H9 (cell line): ENCODE data around the gene SSBP2. TPM values are rescaled to one million over a fixed set of nuclear protein-coding genes. Genes with fewer than 3 reads are reported as not detected.

Experiments
- DNase-seq: peaks from one replicate; pipeline ENCODE4 v3.0.0-alpha.2; 2017
- H2AFZ ChIP-seq: one replicate; pipeline ENCODE4 v1.6.1; 2013; ENCODE audit warnings: mild to moderate bottlenecking, low read length, control low read depth, moderate library complexity
- H2AK5ac ChIP-seq: 2 replicates; pipeline ENCODE4 v1.6.1; 2013; ENCODE audit warnings: low read length, control low read depth, mixed read lengths; ENCODE audit not compliant: insufficient read length
- H2BK120ac ChIP-seq: one replicate; pipeline ENCODE4 v1.6.1; 2013; ENCODE audit warnings: low read depth, mild to moderate bottlenecking, low read length, control low read depth, inconsistent platforms; ENCODE audit not compliant: poor library complexity, severe bottlenecking
- H2BK12ac ChIP-seq: 2 replicates; pipeline ENCODE4 v1.6.1; 2013; ENCODE audit warnings: low read length, control low read depth, mixed read lengths, low read depth; ENCODE audit not compliant: insufficient read length
- H2BK15ac ChIP-seq: 2 replicates; pipeline ENCODE4 v1.6.1; 2013; ENCODE audit warnings: low read depth, low read length, control low read depth
- H2BK20ac ChIP-seq: one replicate; pipeline ENCODE4 v1.6.1; 2013; ENCODE audit warnings: low read depth, mild to moderate bottlenecking, low read length, control low read depth, inconsistent platforms; ENCODE audit not compliant: poor library complexity, severe bottlenecking
- H2BK5ac ChIP-seq: 2 replicates; pipeline ENCODE4 v1.6.1; 2013; ENCODE audit warnings: low read length, control low read depth, mixed read lengths; ENCODE audit not compliant: insufficient read length
- H3K14ac ChIP-seq: 2 replicates; pipeline ENCODE4 v1.6.1; 2013; ENCODE audit warnings: low read length, control low read depth; ENCODE audit not compliant: insufficient read depth
- H3K18ac ChIP-seq: 2 replicates; pipeline ENCODE4 v1.6.1; 2013; ENCODE audit warnings: low read depth, mild to moderate bottlenecking, mixed read lengths, low read length, control low read depth; ENCODE audit not compliant: insufficient read length
- H3K23ac ChIP-seq: 2 replicates; pipeline ENCODE4 v1.6.1; 2013; ENCODE audit warnings: low read length, control low read depth, mixed read lengths, low read depth; ENCODE audit not compliant: insufficient read length
- H3K23me2 ChIP-seq: 2 replicates; pipeline ENCODE4 v1.6.1; 2013; ENCODE audit warnings: low read depth, mild to moderate bottlenecking, mixed read lengths, low read length, control low read depth; ENCODE audit not compliant: insufficient read length, poor library complexity, severe bottlenecking
- H3K27ac ChIP-seq: 2 replicates; pipeline ENCODE4 v1.5.1; 2013; ENCODE audit warnings: low read length, control low read depth, mixed read lengths, low read depth; ENCODE audit not compliant: insufficient read length
- H3K27me3 ChIP-seq: 2 replicates; pipeline ENCODE4 v1.6.1; 2013; ENCODE audit warnings: low read length, control low read depth, inconsistent platforms; ENCODE audit not compliant: insufficient read depth
- H3K4ac ChIP-seq: 2 replicates; pipeline ENCODE4 v1.6.1; 2013; ENCODE audit warnings: low read depth, mild to moderate bottlenecking, control low read depth, inconsistent platforms, low read length, moderate library complexity
- H3K4me1 ChIP-seq: 2 replicates; pipeline ENCODE4 v1.6.1; 2013; ENCODE audit warnings: low read length, control low read depth, inconsistent platforms; ENCODE audit not compliant: insufficient read depth
- H3K4me2 ChIP-seq: 2 replicates; pipeline ENCODE4 v1.6.1; 2013; ENCODE audit warnings: low read length, control low read depth, mixed read lengths; ENCODE audit not compliant: insufficient read length, insufficient read depth
- H3K56ac ChIP-seq: 2 replicates; pipeline ENCODE4 v1.6.1; 2013; ENCODE audit warnings: low read depth, mild to moderate bottlenecking, mixed read lengths, low read length, control low read depth; ENCODE audit not compliant: insufficient read length
- H3K79me1 ChIP-seq: 2 replicates; pipeline ENCODE4 v1.6.1; 2013; ENCODE audit warnings: low read depth, mild to moderate bottlenecking, moderate library complexity, low read length, control low read depth, inconsistent platforms; ENCODE audit not compliant: insufficient read depth, poor library complexity, severe bottlenecking
- H3K79me2 ChIP-seq: 2 replicates; pipeline ENCODE4 v1.6.1; 2013; ENCODE audit warnings: low read length, control low read depth, inconsistent platforms; ENCODE audit not compliant: insufficient read depth
- H3K9ac ChIP-seq: 2 replicates; pipeline ENCODE4 v1.6.1; 2013; ENCODE audit warnings: low read length, control low read depth, mixed read lengths; ENCODE audit not compliant: insufficient read length; ENCODE audit errors: extremely low read depth
- H3K9me3 ChIP-seq: one replicate; pipeline ENCODE4 v1.6.1; 2013; ENCODE audit warnings: low read depth, low read length, inconsistent platforms; ENCODE audit not compliant: control insufficient read depth
- H3T11ph ChIP-seq: one replicate; pipeline ENCODE4 v1.6.1; 2013; ENCODE audit warnings: mild to moderate bottlenecking, low read length, control low read depth, inconsistent platforms
- H4K20me1 ChIP-seq: one replicate; pipeline ENCODE4 v1.6.1; 2013; ENCODE audit not compliant: control insufficient read depth, insufficient read length, insufficient read depth
- H4K5ac ChIP-seq: 2 replicates; pipeline ENCODE4 v1.6.1; 2013; ENCODE audit warnings: low read depth, mild to moderate bottlenecking, mixed read lengths, low read length, control low read depth; ENCODE audit not compliant: insufficient read length
- H4K8ac ChIP-seq: replicated peaks from 2 replicates; pipeline ENCODE4 v1.6.1; 2013; ENCODE audit warnings: low read length, control low read depth, mixed read lengths, low read depth; ENCODE audit not compliant: insufficient read length
- H4K91ac ChIP-seq: 2 replicates; pipeline ENCODE4 v1.6.1; 2013; ENCODE audit warnings: low read depth, mild to moderate bottlenecking, moderate library complexity, mixed read lengths, low read length, control low read depth; ENCODE audit not compliant: insufficient read length
- H3K27ac Mint-ChIP-seq, 3 experiments: 2 replicates in 2 of 3; 3 replicates in 1 of 3; pipeline ENCODE4 v1.8.0; 2020 to 2021; ENCODE audit warnings: mixed read lengths in 3 of 3, mild to moderate bottlenecking in 1 of 3, moderate library complexity in 1 of 3
- H3K27me3 Mint-ChIP-seq: 2 replicates; pipeline ENCODE4 v1.8.0; 2021; ENCODE audit warnings: low read depth, mild to moderate bottlenecking, moderate library complexity, mixed read lengths
- H3K36me3 Mint-ChIP-seq, 3 experiments: 2 replicates in 2 of 3; 3 replicates in 1 of 3; pipeline ENCODE4 v1.8.0; 2020 to 2021; ENCODE audit warnings: low read depth in 3 of 3, mixed read lengths in 3 of 3; ENCODE audit not compliant: insufficient read depth in 1 of 3
- H3K4me1 Mint-ChIP-seq, 2 experiments: 2 replicates each; pipeline ENCODE4 v1.8.0; 2020; ENCODE audit warnings: mixed read lengths in 2 of 2
- H3K4me3 Mint-ChIP-seq, 2 experiments: 2 replicates in 1 of 2; 3 replicates in 1 of 2; pipeline ENCODE4 v1.8.0; 2020 to 2021; ENCODE audit warnings: mild to moderate bottlenecking in 2 of 2, mixed read lengths in 2 of 2, moderate library complexity in 1 of 2
- H3K9me3 Mint-ChIP-seq, 2 experiments: 2 replicates in 1 of 2; 3 replicates in 1 of 2; pipeline ENCODE4 v1.8.0; 2020; ENCODE audit warnings: mild to moderate bottlenecking in 2 of 2, mixed read lengths in 2 of 2, moderate library complexity in 1 of 2
- WGBS: extraction: QIAGEN DNeasy Blood & Tissue Kit; methylation state at CpG from one replicate; pipeline ENCODE4 v1.1.7; 2013; ENCODE audit warnings: missing lambda C conversion rate, low lambda C conversion rate, mixed read lengths; ENCODE audit not compliant: insufficient read length; ENCODE audit errors: extremely low coverage; 5-methylcytosine and 5-hydroxymethylcytosine counted together
- total RNA-seq: library from RNA; stranded (reverse); gene quantifications from 2 replicates; pipeline ENCODE4 v1.2.1, GENCODE V29; 2021
- TF ChIP-seq, protein P1 (sequence below): fragments of 200-600 bp; sonication (generic); conservative IDR thresholded peaks from 3 replicates; pipeline ENCODE4 v1.8.0; 2021; ENCODE audit warnings: antibody characterized with exemption, mild to moderate bottlenecking

Gene SSBP2
- total RNA-seq, 1 experiment from 2014 or later, result 35.6 TPM

DNA sequence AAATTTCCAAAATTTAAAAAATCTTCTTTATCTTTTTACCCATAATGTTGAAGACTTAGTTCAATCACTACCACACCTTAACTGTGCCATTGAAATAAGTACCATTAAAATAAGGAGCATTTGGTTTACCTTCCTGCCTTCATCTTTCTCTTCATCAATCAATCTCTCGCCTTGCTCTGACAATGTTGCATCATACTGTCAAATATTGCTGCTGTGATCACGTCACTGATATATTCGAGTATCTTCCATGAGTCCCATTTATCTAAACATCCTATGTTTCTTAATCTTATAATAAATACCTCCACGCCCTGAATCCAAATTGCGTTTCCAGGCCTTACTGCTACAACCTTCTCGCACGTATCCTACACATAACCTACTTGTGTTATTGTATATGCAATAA lies 201.8 kb downstream of the SSBP2 start:
- no peak for DNase-seq
- TF ChIP-seq, protein P1, sequence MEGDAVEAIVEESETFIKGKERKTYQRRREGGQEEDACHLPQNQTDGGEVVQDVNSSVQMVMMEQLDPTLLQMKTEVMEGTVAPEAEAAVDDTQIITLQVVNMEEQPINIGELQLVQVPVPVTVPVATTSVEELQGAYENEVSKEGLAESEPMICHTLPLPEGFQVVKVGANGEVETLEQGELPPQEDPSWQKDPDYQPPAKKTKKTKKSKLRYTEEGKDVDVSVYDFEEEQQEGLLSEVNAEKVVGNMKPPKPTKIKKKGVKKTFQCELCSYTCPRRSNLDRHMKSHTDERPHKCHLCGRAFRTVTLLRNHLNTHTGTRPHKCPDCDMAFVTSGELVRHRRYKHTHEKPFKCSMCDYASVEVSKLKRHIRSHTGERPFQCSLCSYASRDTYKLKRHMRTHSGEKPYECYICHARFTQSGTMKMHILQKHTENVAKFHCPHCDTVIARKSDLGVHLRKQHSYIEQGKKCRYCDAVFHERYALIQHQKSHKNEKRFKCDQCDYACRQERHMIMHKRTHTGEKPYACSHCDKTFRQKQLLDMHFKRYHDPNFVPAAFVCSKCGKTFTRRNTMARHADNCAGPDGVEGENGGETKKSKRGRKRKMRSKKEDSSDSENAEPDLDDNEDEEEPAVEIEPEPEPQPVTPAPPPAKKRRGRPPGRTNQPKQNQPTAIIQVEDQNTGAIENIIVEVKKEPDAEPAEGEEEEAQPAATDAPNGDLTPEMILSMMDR, result no peak
- no peaks in the 10 kb centered on the region for H3K9me3 Mint-ChIP-seq

More for the DNA sequence above, 201.8 kb downstream of the SSBP2 start:
- Histone ChIP-seq H2BK15ac (no peak overlapping the region), H4K8ac (no peak overlapping the region), H2AK5ac (no peak overlapping the region), H3K4ac (no peak overlapping the region), H3K27me3 (no peaks in the 10 kb centered on the region), H3T11ph (no peak overlapping the region), H3K79me2 (no peaks in the 10 kb centered on the region), H3K9me3 (no peaks in the 10 kb centered on the region), H3K4me2 (no peak overlapping the region), H3K23me2 (no peaks in the 10 kb centered on the region), H3K18ac (no peak overlapping the region), H2BK5ac (no peak overlapping the region), H4K5ac (no peak overlapping the region), H4K91ac (no peak overlapping the region), H2BK12ac (no peak overlapping the region), H3K9ac (no peak overlapping the region), H3K56ac (no peak overlapping the region), H3K14ac (no peak overlapping the region), H2AFZ (no peak overlapping the region), H3K23ac (no peak overlapping the region), H3K79me1 (no peaks in the 10 kb centered on the region), H3K27ac (no peak overlapping the region), H4K20me1 (no peaks in the 10 kb centered on the region), H3K4me1 (no peaks in the 10 kb centered on the region), H2BK20ac (no peak overlapping the region), H2BK120ac (no peak overlapping the region)
- Mint-ChIP-seq H3K27me3 (no peaks in the 10 kb centered on the region), H3K4me3 (no peak overlapping the region), H3K27ac (no peak overlapping the region), H3K36me3 (no peaks in the 10 kb centered on the region), H3K4me1 (peaks cover 2 to 3% of the 10 kb centered on the region in 2 experiments; a peak in 1 of 4 replicates)
- WGBS, result 100% methylated on average over 4 of the region's 7 CpGs
